ENCODE measurements around the gene TRIM47.
A peak's percentile ranks its signal among the peaks of the same experiment; 100 is the strongest.

DNA sequence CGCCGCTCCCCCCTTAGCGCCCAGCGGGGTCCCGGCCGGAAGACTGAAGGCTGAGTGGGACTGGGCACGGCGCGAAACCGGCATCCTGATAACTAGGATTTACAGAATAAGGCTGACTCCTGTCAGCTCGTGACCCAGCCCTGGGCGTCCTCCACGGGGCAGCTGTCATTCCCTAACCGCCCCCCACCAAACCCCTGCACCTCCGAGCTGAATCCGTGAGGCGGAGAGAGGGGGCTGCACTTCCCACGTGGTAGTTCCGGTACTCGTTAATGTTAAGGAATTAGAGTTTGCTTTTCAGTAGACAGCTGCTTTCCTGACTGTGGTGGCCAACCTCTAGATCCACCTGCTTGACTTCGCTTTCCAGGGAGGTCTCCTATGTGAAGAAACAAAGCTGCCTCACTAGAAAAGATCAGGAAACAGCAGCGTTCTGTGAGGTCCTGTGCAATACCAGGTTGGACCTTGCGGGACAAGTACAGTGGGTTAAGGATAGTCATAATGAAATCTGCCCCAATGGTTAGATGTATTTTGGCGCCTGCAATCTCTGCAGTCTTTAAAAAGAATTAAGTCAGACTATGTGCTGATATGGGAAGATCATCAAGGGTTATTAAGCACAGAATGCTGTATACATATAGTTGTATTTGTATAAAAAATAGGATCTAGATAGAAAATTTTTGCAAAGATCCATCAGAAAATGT is 22.2 kb downstream of the TRIM47 start:
- TF ChIP-seq JUNB (IDR thresholded peaks at IDR 0.05; ENCODE audit: unreplicated experiment) (no peak), CREB1 (CRISPR knock-in tag; IDR thresholded peaks at IDR 0.05; ENCODE audit: low read depth) (peak; percentile 37; the same call in 1 of the 2 replicates), POLR2AphosphoS5 (IDR thresholded peaks at IDR 0.05; ENCODE audit: low read depth) (no peak), EZH2 (IDR thresholded peaks at IDR 0.05; ENCODE audit: low read depth, unreplicated experiment) (no peak), REST (IDR thresholded peaks at IDR 0.05; ENCODE audit: unreplicated experiment) (no peak), ETS1 (IDR thresholded peaks at IDR 0.05) (no peak)
- TF ChIP-seq, protein P1, sequence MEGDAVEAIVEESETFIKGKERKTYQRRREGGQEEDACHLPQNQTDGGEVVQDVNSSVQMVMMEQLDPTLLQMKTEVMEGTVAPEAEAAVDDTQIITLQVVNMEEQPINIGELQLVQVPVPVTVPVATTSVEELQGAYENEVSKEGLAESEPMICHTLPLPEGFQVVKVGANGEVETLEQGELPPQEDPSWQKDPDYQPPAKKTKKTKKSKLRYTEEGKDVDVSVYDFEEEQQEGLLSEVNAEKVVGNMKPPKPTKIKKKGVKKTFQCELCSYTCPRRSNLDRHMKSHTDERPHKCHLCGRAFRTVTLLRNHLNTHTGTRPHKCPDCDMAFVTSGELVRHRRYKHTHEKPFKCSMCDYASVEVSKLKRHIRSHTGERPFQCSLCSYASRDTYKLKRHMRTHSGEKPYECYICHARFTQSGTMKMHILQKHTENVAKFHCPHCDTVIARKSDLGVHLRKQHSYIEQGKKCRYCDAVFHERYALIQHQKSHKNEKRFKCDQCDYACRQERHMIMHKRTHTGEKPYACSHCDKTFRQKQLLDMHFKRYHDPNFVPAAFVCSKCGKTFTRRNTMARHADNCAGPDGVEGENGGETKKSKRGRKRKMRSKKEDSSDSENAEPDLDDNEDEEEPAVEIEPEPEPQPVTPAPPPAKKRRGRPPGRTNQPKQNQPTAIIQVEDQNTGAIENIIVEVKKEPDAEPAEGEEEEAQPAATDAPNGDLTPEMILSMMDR (conservative IDR thresholded peaks at IDR 0.05; ENCODE audit: low read depth in 2 of 2) = peak; percentile 53 to 60

Data from GM23338 (cell line).